CD14-positive monocyte (primary cell): ENCODE results near the gene TICAM1. TPM values are rescaled to one million over a fixed set of nuclear protein-coding genes. Genes with fewer than 3 reads are reported as not detected.
"Not testable (repeated sequence)": the region's sequence is repeated elsewhere in the genome, so short reads cannot be mapped to it uniquely, and the experiment has no call there.

ENCODE experiments used
- DNase-seq, 3 donors: peaks; one replicate each; pipeline ENCODE4 v3.0.0-alpha.2; 2011 to 2022
- H2AFZ ChIP-seq: 2 replicates; pipeline ENCODE4 v1.6.0; 2012; ENCODE audit warnings: mild to moderate bottlenecking, low read depth, low read length, inconsistent platforms; ENCODE audit not compliant: insufficient read depth, poor library complexity, severe bottlenecking
- H3K27ac ChIP-seq, 2 donors: 1 replicate in 1 of 2; 2 replicates in 1 of 2; pipeline ENCODE4 v1.5.1; 2012 to 2013; ENCODE audit warnings: low read length in 2 of 2, control low read depth in 1 of 2, inconsistent platforms in 1 of 2, low read depth in 1 of 2, mild to moderate bottlenecking in 1 of 2
- H3K27me3 ChIP-seq, 2 donors: one replicate each; pipeline versions ENCODE4 v1.6.0 to v1.6.1; 2011 to 2013; ENCODE audit warnings: low read length in 2 of 2; ENCODE audit not compliant: control insufficient read depth in 2 of 2, insufficient read depth in 2 of 2
- H3K36me3 ChIP-seq, 2 donors: replicated peaks in 1 of 2; 1 replicate in 1 of 2; 2 replicates in 1 of 2; pipeline versions ENCODE4 v1.5.1 to v1.6.1; 2012 to 2013; ENCODE audit warnings: low read length in 2 of 2, control low read depth in 1 of 2, inconsistent platforms in 1 of 2, mild to moderate bottlenecking in 1 of 2; ENCODE audit not compliant: insufficient read depth in 2 of 2, control insufficient read depth in 1 of 2
- H3K4me1 ChIP-seq, 2 donors: 1 replicate in 1 of 2; 2 replicates in 1 of 2; pipeline versions ENCODE4 v1.5.1 to v1.6.1; 2012 to 2013; ENCODE audit warnings: low read length in 2 of 2, control low read depth in 1 of 2, inconsistent platforms in 1 of 2, mild to moderate bottlenecking in 1 of 2, moderate library complexity in 1 of 2; ENCODE audit not compliant: insufficient read depth in 2 of 2, control insufficient read depth in 1 of 2
- H3K4me2 ChIP-seq: replicated peaks from 2 replicates; pipeline ENCODE3; 2012; ENCODE audit warnings: low read length, moderate library complexity, mild to moderate bottlenecking; ENCODE audit not compliant: poor library complexity, severe bottlenecking; ENCODE audit errors: extremely low read depth
- H3K4me3 ChIP-seq, 3 experiments: fragments of 200-600 bp in 1 of 3; sonication (generic) in 1 of 3; replicated peaks in 1 of 3; 1 replicate in 2 of 3; 2 replicates in 1 of 3; pipeline ENCODE4 v1.5.1; 2011 to 2013; ENCODE audit warnings: low read length in 3 of 3, mild to moderate bottlenecking in 3 of 3, control low read depth in 2 of 3, low read depth in 2 of 3, inconsistent platforms in 1 of 3, moderate library complexity in 1 of 3
- H3K79me2 ChIP-seq: 2 replicates; pipeline ENCODE4 v1.6.0; 2012; ENCODE audit warnings: mild to moderate bottlenecking, control low read depth, inconsistent platforms, low read length, moderate library complexity; ENCODE audit not compliant: insufficient read depth
- H3K9ac ChIP-seq: 2 replicates; pipeline ENCODE4 v1.6.0; 2017; ENCODE audit warnings: low read length, mild to moderate bottlenecking; ENCODE audit not compliant: insufficient read depth, poor library complexity, severe bottlenecking
- H3K9me3 ChIP-seq, 2 donors: replicated peaks in 1 of 2; 1 replicate in 1 of 2; 2 replicates in 1 of 2; pipeline versions ENCODE4 v1.5.1 to v1.6.1; 2012 to 2013; ENCODE audit warnings: low read length in 2 of 2, control low read depth in 1 of 2; ENCODE audit not compliant: control insufficient read depth in 1 of 2, insufficient read depth in 1 of 2
- H4K20me1 ChIP-seq: 2 replicates; pipeline ENCODE4 v1.6.0; 2012; ENCODE audit warnings: mild to moderate bottlenecking, low read length, control low read depth, moderate library complexity; ENCODE audit not compliant: insufficient read depth
- H3K27ac Mint-ChIP-seq, 7 donors: one replicate each; pipeline ENCODE4 v1.8.0; 2020; ENCODE audit warnings: mild to moderate bottlenecking in 7 of 7, mixed read lengths in 7 of 7, moderate library complexity in 6 of 7, inconsistent platforms in 2 of 7
- H3K27me3 Mint-ChIP-seq, 3 donors: one replicate each; pipeline ENCODE4 v1.8.0; 2021 to 2022; ENCODE audit warnings: low read depth in 3 of 3, mild to moderate bottlenecking in 3 of 3, mixed read lengths in 3 of 3, moderate library complexity in 3 of 3, inconsistent platforms in 1 of 3
- H3K36me3 Mint-ChIP-seq, 2 donors: one replicate each; pipeline ENCODE4 v1.8.0; 2020; ENCODE audit warnings: mixed read lengths in 2 of 2, inconsistent platforms in 1 of 2, mild to moderate bottlenecking in 1 of 2
- H3K4me1 Mint-ChIP-seq: one replicate; pipeline ENCODE4 v1.8.0; 2020; ENCODE audit warnings: mild to moderate bottlenecking, mixed read lengths
- H3K4me3 Mint-ChIP-seq, 2 donors: one replicate each; pipeline ENCODE4 v1.8.0; 2020; ENCODE audit warnings: mild to moderate bottlenecking in 2 of 2, mixed read lengths in 2 of 2, moderate library complexity in 1 of 2
- H3K9me3 Mint-ChIP-seq, 7 donors: one replicate each; pipeline ENCODE4 v1.8.0; 2020 to 2022; ENCODE audit warnings: mixed read lengths in 7 of 7, mild to moderate bottlenecking in 6 of 7, moderate library complexity in 6 of 7, inconsistent platforms in 2 of 7
- CTCF ChIP-seq: fragments of 200-600 bp; IDR thresholded peaks from one replicate; pipeline ENCODE4 v1.8.0; 2022; ENCODE audit warnings: antibody characterized with exemption, mild to moderate bottlenecking
- WGBS: methylation state at CpG from one replicate; pipeline ENCODE4 v1.1.5; 2013; ENCODE audit warnings: missing lambda C conversion rate; ENCODE audit not compliant: insufficient coverage; 5-methylcytosine and 5-hydroxymethylcytosine counted together
- intact Hi-C, 2 donors: fragments of 100-400 bp; cut with micrococcal nuclease; formaldehyde crosslinking; loops; one replicate each; pipeline versions ENCODE4 v1.15.0 to v1.15.1; 2023
- polyA plus RNA-seq, 3 donors: library from polyadenylated mRNA; depleted of rRNA in 1 of 3; unstranded in 2 of 3; stranded (reverse) in 1 of 3; fragments of 300-500 nt in 2 of 3; fragments of >200 nt in 1 of 3; fragmentation: Illumina TruSeq in 2 of 3; gene quantifications; 1 replicate in 2 of 3; 2 replicates in 1 of 3; pipeline ENCODE4 v1.2.3, GENCODE V29; 2012 to 2021

TICAM1 gene
- polyA plus RNA-seq, 3 donors, result 5.9 to 10.7 (median 9.2) TPM

- peak overlapping the region; percentile 64 for H3K4me2 ChIP-seq
- H3K9me3 ChIP-seq, result no peaks in the 10 kb centered on the region
- intact Hi-C loops, result loop anchor here in 1 of 2 donors (1.0 kb wide), 1 partner anchor 10 kb away; no protein-coding TSS in a partner anchor
- H3K36me3 Mint-ChIP-seq, result peaks cover 7 to 18% of the 10 kb centered on the region in 2 donors
- peaks cover 73% of the 10 kb centered on the region for H3K79me2 ChIP-seq
- peaks cover 0 to 4% (median 0%) of the 10 kb centered on the region in 3 donors for H3K27me3 Mint-ChIP-seq
- H3K4me1 Mint-ChIP-seq, result peaks cover 26% of the 10 kb centered on the region
- H3K27me3 ChIP-seq, result no peaks in the 10 kb centered on the region
- H3K27ac Mint-ChIP-seq, result peak overlapping the region in 6 of 7 donors; percentile 56 to 93 (median 79)
- H3K4me3 ChIP-seq, result peak overlapping the region in 2 of 3 experiments; percentile 2 to 82
- peak overlapping the region; percentile 68 to 70 for H3K4me3 Mint-ChIP-seq
- peak overlapping the region; percentile 20 to 48 for H3K27ac ChIP-seq
- no peaks in the 10 kb centered on the region for H3K9me3 Mint-ChIP-seq
- H2AFZ ChIP-seq, result no peak overlapping the region
- DNase-seq, result peak; percentile 44 to 63 (median 62)
- peak; percentile 21 for TF ChIP-seq CTCF
- no peak overlapping the region for H3K9ac ChIP-seq
- H3K36me3 ChIP-seq, result peaks cover 5 to 19% of the 10 kb centered on the region in 2 donors
- H3K4me1 ChIP-seq, result peaks cover 28 to 29% of the 10 kb centered on the region in 2 donors
- H4K20me1 ChIP-seq, result peaks cover 63% of the 10 kb centered on the region
- 83% methylated on average over 9 of the region's 16 CpGs for WGBS
These were observed 2.4 kb downstream of the TICAM1 start for GRCh38 chr19:4829001-4829712.

DNA sequence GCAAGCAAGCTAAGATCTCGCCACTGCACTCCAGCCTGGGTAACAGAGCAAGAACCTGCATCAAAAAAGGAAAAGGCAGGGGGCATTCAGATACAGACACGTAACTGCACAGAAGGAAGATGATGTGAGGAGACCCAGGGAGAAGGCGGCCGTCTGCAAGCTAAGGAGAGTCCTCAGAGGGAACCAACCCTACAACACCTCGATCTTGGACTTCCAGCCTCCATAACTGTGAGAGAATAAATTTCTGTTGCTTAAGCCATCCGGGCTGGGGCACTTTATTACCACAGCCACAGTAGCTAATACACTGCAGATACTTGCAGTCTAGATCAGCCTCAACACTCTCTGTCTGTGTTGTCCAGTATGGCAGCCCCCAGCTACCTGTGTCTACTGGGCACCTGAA lies 7.9 kb downstream of the TICAM1 start:
- Histone ChIP-seq H3K4me2 (no peak overlapping the region), H3K9me3 (no peaks in the 10 kb centered on the region), H3K27me3 (no peaks in the 10 kb centered on the region), H3K4me1 (peaks cover 0 to 5% of the 10 kb centered on the region in 2 donors), H3K79me2 (peaks cover 81% of the 10 kb centered on the region), H3K4me3 (no peak overlapping the region), H4K20me1 (peaks cover 94% of the 10 kb centered on the region), H3K9ac (no peak overlapping the region), H3K36me3 (peaks cover 14 to 48% of the 10 kb centered on the region in 2 donors), H2AFZ (no peak overlapping the region), H3K27ac (no peak overlapping the region)
- DNase-seq, result no peak
- Mint-ChIP-seq H3K4me3 (no peak overlapping the region), H3K36me3 (peaks cover 26 to 52% of the 10 kb centered on the region in 2 donors), H3K9me3 (peaks cover 0 to 2% (median 0%) of the 10 kb centered on the region in 7 donors), H3K27me3 (peaks cover 0 to 2% (median 0%) of the 10 kb centered on the region in 3 donors), H3K27ac (peak overlapping the region in 2 of 7 donors; percentile 10 to 63), H3K4me1 (peaks cover 4% of the 10 kb centered on the region)
- intact Hi-C loops, result no loop called here
- no peak for TF ChIP-seq CTCF
- WGBS, result no CpG with 5 or more reads among the region's 6 CpGs

- Histone ChIP-seq H3K36me3 (peaks cover 25 to 54% of the 10 kb centered on the region in 2 donors), H3K79me2 (peaks cover 79% of the 10 kb centered on the region), H4K20me1 (peaks cover 94% of the 10 kb centered on the region)
- H3K9me3 Mint-ChIP-seq, H2AFZ ChIP-seq, H3K4me3 ChIP-seq, H3K27me3 Mint-ChIP-seq, H3K4me1 Mint-ChIP-seq, H3K27ac Mint-ChIP-seq, H3K9me3 ChIP-seq, intact Hi-C loops, H3K4me2 ChIP-seq, H3K4me1 ChIP-seq, H3K4me3 Mint-ChIP-seq, H3K27me3 ChIP-seq, H3K27ac ChIP-seq, H3K9ac ChIP-seq, DNase-seq: not testable (repeated sequence)
- H3K36me3 Mint-ChIP-seq, result peaks cover 35 to 57% of the 10 kb centered on the region in 2 donors
- WGBS, result 80% methylated on average over 1 of the region's 7 CpGs
These were observed 9.2 kb downstream of the TICAM1 start for GRCh38 chr19:4822354-4822753.
